ENCODE results near the gene VSIG10L.

VSIG10L gene

DNA sequence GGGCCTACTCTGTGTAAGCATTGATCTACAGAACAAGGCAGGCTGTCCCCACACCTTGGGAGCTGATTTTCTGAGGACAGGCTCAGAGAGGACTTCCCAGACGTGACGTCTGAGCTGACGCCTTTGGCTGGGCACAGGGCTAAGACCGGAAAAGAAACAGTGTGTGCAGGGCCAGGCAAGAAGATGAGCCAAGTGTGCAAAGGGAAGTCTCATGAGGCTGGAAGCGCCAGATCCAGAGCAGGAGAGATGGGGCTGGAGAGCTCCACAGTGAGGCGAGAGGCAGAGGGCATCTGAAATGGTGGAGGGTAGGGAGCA is 17.8 kb downstream of the VSIG10L start:
- POLR2A ChIA-PET (ENCODE audit: low non-redundant PET), result no interaction called here
- DNase-seq (ENCODE audit: low spot score), result no peak
- no peak for TF ChIP-seq CTCF (conservative IDR thresholded peaks at IDR 0.05; ENCODE audit: low read depth)
- H3K27ac ChIP-seq, result no peak overlapping the region
- CTCF ChIA-PET, result no interaction called here

- POLR2A ChIA-PET (ENCODE audit: low non-redundant PET), result no interaction called here
- no peak overlapping the region for H3K27ac ChIP-seq
- DNase-seq (ENCODE audit: low spot score), result no peak
- CTCF ChIA-PET, result no interaction called here
- no peak for TF ChIP-seq CTCF (conservative IDR thresholded peaks at IDR 0.05; ENCODE audit: low read depth)
These were observed 18.3 kb downstream of the VSIG10L start for GRCh38 chr19:51323481-51324166.

- no peak for DNase-seq (ENCODE audit: low spot score)
- POLR2A ChIA-PET (ENCODE audit: low non-redundant PET), result no interaction called here
- CTCF ChIA-PET, result no interaction called here
These were observed 20.1 kb downstream of the VSIG10L start for GRCh38 chr19:51321799-51322198.

GRCh38 chr19:51320280-51320657 is 21.7 kb downstream of the VSIG10L start:
- no peak for DNase-seq (ENCODE audit: low spot score)
- POLR2A ChIA-PET (ENCODE audit: low non-redundant PET), result no interaction called here
- no peak for TF ChIP-seq CTCF (conservative IDR thresholded peaks at IDR 0.05; ENCODE audit: low read depth)
- H3K27ac ChIP-seq, result no peak overlapping the region
- CTCF ChIA-PET, result no interaction called here

More at GRCh38 chr19:51321799-51322198, 20.1 kb downstream of the VSIG10L start:
- no peak for TF ChIP-seq CTCF (conservative IDR thresholded peaks at IDR 0.05; ENCODE audit: low read depth)
- no peak overlapping the region for H3K27ac ChIP-seq

DNA sequence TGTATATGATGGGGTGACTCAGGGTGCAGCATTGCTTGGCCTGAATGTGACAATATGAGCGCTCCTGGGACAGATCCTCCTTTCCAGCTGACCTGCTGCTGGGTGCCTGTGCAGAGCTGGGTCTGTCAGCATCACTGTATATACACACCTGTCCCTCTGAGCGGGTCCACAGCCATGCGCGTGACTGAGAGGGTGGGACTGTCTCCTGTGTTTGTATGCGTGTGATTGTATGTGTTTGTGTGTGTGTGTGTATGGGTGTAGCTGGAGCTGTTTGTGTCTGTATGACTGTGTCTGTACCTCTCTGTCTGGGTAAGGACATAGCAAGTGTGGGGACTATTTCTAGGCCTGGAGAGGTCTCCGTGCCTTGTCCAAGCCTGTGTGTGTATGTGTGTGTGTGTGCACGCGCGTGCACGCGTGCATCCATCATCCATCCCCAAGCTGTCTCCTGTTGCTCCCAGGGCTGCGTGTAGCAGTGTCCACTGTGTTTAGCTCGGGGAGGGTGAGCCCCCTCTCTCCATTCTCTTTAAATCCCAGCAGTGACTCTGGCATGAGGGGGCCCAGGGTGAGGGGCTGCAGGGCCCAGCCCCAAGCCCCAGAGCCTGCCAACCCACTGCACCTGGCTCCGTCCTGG is 22.2 kb downstream of the VSIG10L start:
- DNase-seq (ENCODE audit: low spot score), result no peak
- H3K27ac ChIP-seq, result no peak overlapping the region
- no peak for TF ChIP-seq CTCF (conservative IDR thresholded peaks at IDR 0.05; ENCODE audit: low read depth)
- CTCF ChIA-PET, result no interaction called here
- POLR2A ChIA-PET (ENCODE audit: low non-redundant PET), result no interaction called here

- DNase-seq (ENCODE audit: low spot score), result no peak
- H3K27ac ChIP-seq, result no peak overlapping the region
- no peak for TF ChIP-seq CTCF (conservative IDR thresholded peaks at IDR 0.05; ENCODE audit: low read depth)
- CTCF ChIA-PET, result no interaction called here
- POLR2A ChIA-PET (ENCODE audit: low non-redundant PET), result no interaction called here
These were observed 23.0 kb downstream of the VSIG10L start for GRCh38 chr19:51318687-51319648.

Data from RWPE1 (cell line).